ENCODE results near the gene ATG4B.

Gene ATG4B

GRCh38 chr2:241613017-241613780 lies 24.3 kb upstream of the ATG4B start:
- no peak for DNase-seq (ENCODE audit: low read depth)

- no peak for DNase-seq (ENCODE audit: low read depth)
Observed at GRCh38 chr2:241615041-241615440, 22.5 kb upstream of the ATG4B start.

- DNase-seq (ENCODE audit: low read depth): no peak
Observed at GRCh38 chr2:241615522-241616052, 21.9 kb upstream of the ATG4B start.

GRCh38 chr2:241616168-241617125 lies 21.0 kb upstream of the ATG4B start:
- DNase-seq (ENCODE audit: low read depth): no peak

- DNase-seq (ENCODE audit: low read depth): no peak
Observed at GRCh38 chr2:241617431-241618154, 19.9 kb upstream of the ATG4B start.

GRCh38 chr2:241618296-241618805 lies 19.1 kb upstream of the ATG4B start:
- DNase-seq (ENCODE audit: low read depth): no peak

- no peak for DNase-seq (ENCODE audit: low read depth)
Observed at GRCh38 chr2:241618829-241619228, 18.7 kb upstream of the ATG4B start.

- no peak for DNase-seq (ENCODE audit: low read depth)
Observed at GRCh38 chr2:241619597-241620418, 17.7 kb upstream of the ATG4B start.

GRCh38 chr2:241620419-241620769 lies 17.1 kb upstream of the ATG4B start:
- DNase-seq (ENCODE audit: low read depth): no peak

- no peak for DNase-seq (ENCODE audit: low read depth)
Observed at GRCh38 chr2:241627675-241628074, 9.8 kb upstream of the ATG4B start.

GRCh38 chr2:241629762-241630435 lies 7.6 kb upstream of the ATG4B start:
- DNase-seq (ENCODE audit: low read depth): no peak

- DNase-seq (ENCODE audit: low read depth): no peak
Observed at GRCh38 chr2:241632478-241633325, 4.8 kb upstream of the ATG4B start.

- no peak for DNase-seq (ENCODE audit: low read depth)
Observed at GRCh38 chr2:241633561-241633960, 3.9 kb upstream of the ATG4B start.

GRCh38 chr2:241635756-241636155 lies 1.7 kb upstream of the ATG4B start:
- no peak for DNase-seq (ENCODE audit: low read depth)

- no peak for DNase-seq (ENCODE audit: low read depth)
Observed at GRCh38 chr2:241636182-241637017, 1.1 kb upstream of the ATG4B start.

GRCh38 chr2:241637795-241638660 lies 535 bp downstream of the ATG4B start:
- DNase-seq (ENCODE audit: low read depth): no peak

- DNase-seq (ENCODE audit: low read depth): no peak
Observed at GRCh38 chr2:241638940-241639339, 1.4 kb downstream of the ATG4B start.

- no peak for DNase-seq (ENCODE audit: low read depth)
Observed at GRCh38 chr2:241639385-241639784, 1.9 kb downstream of the ATG4B start.

Measured in T-helper 22 cell (primary cell).